OCI-LY1 (cell line): ENCODE data around the gene B9D1.

Source experiments
- H2AFZ ChIP-seq: fragments of 200-600 bp; sonication (generic), shearing (Covaris generic); 2 replicates; pipeline ENCODE4 v1.6.0; 2014; ENCODE audit warnings: antibody characterized with exemption, mild to moderate bottlenecking, low read length
- H3F3A ChIP-seq: fragments of 200-600 bp; sonication (generic), shearing (Covaris generic); 2 replicates; pipeline ENCODE4 v1.6.0; 2014; ENCODE audit warnings: mild to moderate bottlenecking, antibody characterized with exemption, low read length, moderate library complexity; ENCODE audit not compliant: insufficient read depth
- H3K27ac ChIP-seq: fragments of 200-600 bp; sonication (generic); 2 replicates; pipeline ENCODE4 v1.5.1; 2014; ENCODE audit warnings: low read length, mixed run types, mild to moderate bottlenecking, low read depth; ENCODE audit not compliant: poor library complexity, severe bottlenecking
- H3K27me3 ChIP-seq: fragments of 200-600 bp; sonication (generic); 2 replicates; pipeline ENCODE4 v1.6.0; 2014; ENCODE audit warnings: antibody characterized with exemption, mild to moderate bottlenecking, low read length, moderate library complexity; ENCODE audit not compliant: insufficient read depth
- H3K36me3 ChIP-seq: fragments of 200-600 bp; sonication (generic); 2 replicates; pipeline ENCODE4 v1.6.1; 2014; ENCODE audit warnings: mild to moderate bottlenecking, antibody characterized with exemption, low read length, moderate library complexity, mixed read lengths; ENCODE audit not compliant: insufficient read depth
- H3K4me1 ChIP-seq: fragments of 200-600 bp; sonication (generic); 2 replicates; pipeline ENCODE4 v1.5.1; 2014; ENCODE audit warnings: mild to moderate bottlenecking, low read length, moderate library complexity; ENCODE audit not compliant: insufficient read depth, severe bottlenecking
- H3K4me2 ChIP-seq: fragments of 200-600 bp; sonication (generic), shearing (Covaris generic); 2 replicates; pipeline ENCODE4 v1.6.1; 2014; ENCODE audit warnings: low read length
- H3K4me3 ChIP-seq: fragments of 200-600 bp; sonication (generic); 2 replicates; pipeline ENCODE4 v1.5.1; 2014; ENCODE audit warnings: low read length, low read depth, mild to moderate bottlenecking, mixed read lengths; ENCODE audit not compliant: poor library complexity, severe bottlenecking
- H3K79me2 ChIP-seq: fragments of 200-600 bp; shearing (Covaris generic); 2 replicates; pipeline ENCODE4 v1.6.1; 2016; ENCODE audit warnings: mixed run types, low read length, mixed read lengths; ENCODE audit not compliant: insufficient read depth
- H3K9ac ChIP-seq: fragments of 200-600 bp; sonication (generic), shearing (Covaris generic); 2 replicates; pipeline ENCODE4 v1.6.1; 2014; ENCODE audit warnings: mild to moderate bottlenecking, low read length, mixed read lengths
- H3K9me2 ChIP-seq: fragments of 200-600 bp; sonication (generic), shearing (Covaris generic); 2 replicates; pipeline ENCODE4 v1.6.1; 2014; ENCODE audit warnings: low read depth, mild to moderate bottlenecking, low read length, mixed read lengths
- H3K9me3 ChIP-seq: fragments of 200-600 bp; shearing (Covaris generic); 2 replicates; pipeline ENCODE4 v1.6.1; 2014; ENCODE audit warnings: low read length, mixed read lengths
- H4K20me1 ChIP-seq: fragments of 200-600 bp; sonication (generic), shearing (Covaris generic); 2 replicates; pipeline ENCODE4 v1.6.0; 2016; ENCODE audit warnings: mild to moderate bottlenecking, low read length; ENCODE audit not compliant: insufficient read depth
- CTCF ChIP-seq: fragments of 200-600 bp; sonication (generic), shearing (Covaris generic); IDR thresholded peaks from 2 replicates; pipeline ENCODE4 v1.5.1; 2017; ENCODE audit warnings: mild to moderate bottlenecking, antibody characterized with exemption, low read length, moderate library complexity, mixed read lengths
- EZH2 ChIP-seq: fragments of 200-600 bp; sonication (generic), shearing (Covaris generic); IDR thresholded peaks from 2 replicates; pipeline ENCODE4 v1.8.0; 2017; ENCODE audit warnings: borderline replicate concordance, mixed run types, mild to moderate bottlenecking, antibody characterized with exemption, low read length, moderate library complexity, mixed read lengths

B9D1 gene

GRCh38 chr17:19343256-19343630 is 19.3 kb downstream of the B9D1 start:
- no peaks in the 10 kb centered on the region for H3K27me3 ChIP-seq
- peaks cover 9% of the 10 kb centered on the region for H3K4me1 ChIP-seq
- no peak overlapping the region for H2AFZ ChIP-seq
- TF ChIP-seq CTCF (no peak), EZH2 (no peak)
- H3F3A ChIP-seq, result no peaks in the 10 kb centered on the region
- H3K9me3 ChIP-seq, result no peaks in the 10 kb centered on the region
- no peaks in the 10 kb centered on the region for H3K9me2 ChIP-seq
- H3K9ac ChIP-seq, result no peak overlapping the region
- H3K4me3 ChIP-seq, result no peak overlapping the region
- H3K79me2 ChIP-seq, result no peaks in the 10 kb centered on the region
- no peak overlapping the region for H3K27ac ChIP-seq
- no peak overlapping the region for H3K4me2 ChIP-seq
- H4K20me1 ChIP-seq, result no peaks in the 10 kb centered on the region
- no peaks in the 10 kb centered on the region for H3K36me3 ChIP-seq

GRCh38 chr17:19342611-19343255 is 19.8 kb downstream of the B9D1 start:
- no peaks in the 10 kb centered on the region for H3K36me3 ChIP-seq
- H3K9ac ChIP-seq, result no peak overlapping the region
- TF ChIP-seq CTCF, result no peak
- no peak for TF ChIP-seq EZH2
- H2AFZ ChIP-seq, result no peak overlapping the region
- no peaks in the 10 kb centered on the region for H4K20me1 ChIP-seq
- no peaks in the 10 kb centered on the region for H3K79me2 ChIP-seq
- no peaks in the 10 kb centered on the region for H3K9me3 ChIP-seq
- no peak overlapping the region for H3K27ac ChIP-seq
- no peaks in the 10 kb centered on the region for H3K9me2 ChIP-seq
- no peaks in the 10 kb centered on the region for H3F3A ChIP-seq
- no peaks in the 10 kb centered on the region for H3K27me3 ChIP-seq
- H3K4me3 ChIP-seq, result no peak overlapping the region
- peaks cover 9% of the 10 kb centered on the region for H3K4me1 ChIP-seq
- H3K4me2 ChIP-seq, result no peak overlapping the region

GRCh38 chr17:19341641-19342610 is 20.6 kb downstream of the B9D1 start:
- Histone ChIP-seq H3K4me1 (peaks cover 6% of the 10 kb centered on the region), H3K9me2 (no peaks in the 10 kb centered on the region), H3K27ac (no peak overlapping the region), H3K4me3 (no peak overlapping the region), H3K27me3 (no peaks in the 10 kb centered on the region), H3K36me3 (no peaks in the 10 kb centered on the region), H3K79me2 (no peaks in the 10 kb centered on the region), H3F3A (no peaks in the 10 kb centered on the region), H2AFZ (no peak overlapping the region), H3K9ac (no peak overlapping the region), H4K20me1 (no peaks in the 10 kb centered on the region), H3K4me2 (no peak overlapping the region), H3K9me3 (no peaks in the 10 kb centered on the region)
- TF ChIP-seq CTCF, result no peak
- TF ChIP-seq EZH2, result no peak
